Stimulated activated CD8-positive, alpha-beta memory T cell treated with anti-CD3 and anti-CD28 coated beads, Interleukin-4, amount 100 ng/mL, for 48 hours (primary cell): ENCODE results near the gene MCC.

Experiments
- DNase-seq: peaks from one replicate; pipeline ENCODE4 v3.0.0-alpha.2; 2020

MCC gene

GRCh38 chr5:113127021-113127420 is 361.2 kb downstream of the MCC start:
- no peak for DNase-seq

- DNase-seq: no peak
Observed at GRCh38 chr5:113125371-113125770, 362.9 kb downstream of the MCC start.

GRCh38 chr5:113124914-113125313 is 363.3 kb downstream of the MCC start:
- no peak for DNase-seq

GRCh38 chr5:113124265-113124664 is 364.0 kb downstream of the MCC start:
- DNase-seq: no peak

GRCh38 chr5:113123618-113124017 is 364.6 kb downstream of the MCC start:
- no peak for DNase-seq

- no peak for DNase-seq
Observed at GRCh38 chr5:113122053-113122452, 366.2 kb downstream of the MCC start.

- no peak for DNase-seq
Observed at GRCh38 chr5:113119246-113119924, 368.9 kb downstream of the MCC start.

- DNase-seq: no peak
Observed at GRCh38 chr5:113118765-113119164, 369.5 kb downstream of the MCC start.

- DNase-seq: no peak
Observed at GRCh38 chr5:113118298-113118697, 370.0 kb downstream of the MCC start.

GRCh38 chr5:113117543-113118115 is 370.6 kb downstream of the MCC start:
- no peak for DNase-seq

GRCh38 chr5:113115956-113116355 is 372.3 kb downstream of the MCC start:
- DNase-seq: no peak

- no peak for DNase-seq
Observed at GRCh38 chr5:113115061-113115460, 373.2 kb downstream of the MCC start.

- no peak for DNase-seq
Observed at GRCh38 chr5:113114559-113114958, 373.7 kb downstream of the MCC start.

- no peak for DNase-seq
Observed at GRCh38 chr5:113112435-113112834, 375.8 kb downstream of the MCC start.

- no peak for DNase-seq
Observed at GRCh38 chr5:113110117-113110516, 378.1 kb downstream of the MCC start.

- DNase-seq: no peak
Observed at GRCh38 chr5:113109344-113109743, 378.9 kb downstream of the MCC start.

- DNase-seq: no peak
Observed at GRCh38 chr5:113108485-113108884, 379.8 kb downstream of the MCC start.

GRCh38 chr5:113106821-113107220 is 381.4 kb downstream of the MCC start:
- DNase-seq: no peak

- no peak for DNase-seq
Observed at GRCh38 chr5:113105693-113106280, 382.5 kb downstream of the MCC start.

- DNase-seq: no peak
Observed at GRCh38 chr5:113103330-113103729, 384.9 kb downstream of the MCC start.

GRCh38 chr5:113102121-113102531 is 386.1 kb downstream of the MCC start:
- DNase-seq: no peak

GRCh38 chr5:113100981-113101380 is 387.3 kb downstream of the MCC start:
- DNase-seq: no peak

- DNase-seq: no peak
Observed at GRCh38 chr5:113099822-113100221, 388.4 kb downstream of the MCC start.

GRCh38 chr5:113098378-113098777 is 389.9 kb downstream of the MCC start:
- no peak for DNase-seq

- no peak for DNase-seq
Observed at GRCh38 chr5:113095831-113096230, 392.4 kb downstream of the MCC start.
